ENCODE data around the gene STRIP2. TPM values are rescaled to one million over a fixed set of nuclear protein-coding genes. Genes with fewer than 3 reads are reported as not detected.
"Not testable (repeated sequence)": the region's sequence is repeated elsewhere in the genome, so short reads cannot be mapped to it uniquely, and the experiment has no call there.

STRIP2 gene
- total RNA-seq, 4 donors from 2014 or later, result 0.28 to 6.5 (median 0.50) TPM; not detected in 1

DNA sequence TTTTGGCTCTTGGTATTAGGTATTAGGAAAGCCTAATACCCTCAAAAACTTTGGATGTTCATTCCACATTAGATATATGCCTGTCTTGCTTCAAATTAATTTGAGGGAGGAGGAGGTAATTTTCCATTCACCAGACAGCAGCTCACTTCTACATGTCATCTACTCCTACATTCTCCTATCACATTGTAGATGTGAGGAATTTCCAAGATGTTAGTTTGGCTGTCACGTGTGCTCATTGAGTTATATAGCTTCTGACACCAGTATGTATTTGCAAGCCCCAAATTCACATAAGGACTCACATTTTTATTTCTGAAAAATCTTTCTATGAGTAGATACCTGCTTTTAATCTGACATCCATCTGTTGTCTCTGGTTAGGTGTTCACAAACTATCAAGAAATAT lies 45.6 kb downstream of the STRIP2 start:
- DNase-seq (ENCODE audit: low spot score), result no peak
- no peak for ATAC-seq (ENCODE audit: low FRiP score)
- TF ChIP-seq, protein P1, sequence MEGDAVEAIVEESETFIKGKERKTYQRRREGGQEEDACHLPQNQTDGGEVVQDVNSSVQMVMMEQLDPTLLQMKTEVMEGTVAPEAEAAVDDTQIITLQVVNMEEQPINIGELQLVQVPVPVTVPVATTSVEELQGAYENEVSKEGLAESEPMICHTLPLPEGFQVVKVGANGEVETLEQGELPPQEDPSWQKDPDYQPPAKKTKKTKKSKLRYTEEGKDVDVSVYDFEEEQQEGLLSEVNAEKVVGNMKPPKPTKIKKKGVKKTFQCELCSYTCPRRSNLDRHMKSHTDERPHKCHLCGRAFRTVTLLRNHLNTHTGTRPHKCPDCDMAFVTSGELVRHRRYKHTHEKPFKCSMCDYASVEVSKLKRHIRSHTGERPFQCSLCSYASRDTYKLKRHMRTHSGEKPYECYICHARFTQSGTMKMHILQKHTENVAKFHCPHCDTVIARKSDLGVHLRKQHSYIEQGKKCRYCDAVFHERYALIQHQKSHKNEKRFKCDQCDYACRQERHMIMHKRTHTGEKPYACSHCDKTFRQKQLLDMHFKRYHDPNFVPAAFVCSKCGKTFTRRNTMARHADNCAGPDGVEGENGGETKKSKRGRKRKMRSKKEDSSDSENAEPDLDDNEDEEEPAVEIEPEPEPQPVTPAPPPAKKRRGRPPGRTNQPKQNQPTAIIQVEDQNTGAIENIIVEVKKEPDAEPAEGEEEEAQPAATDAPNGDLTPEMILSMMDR (IDR thresholded peaks at IDR 0.05), result no peak

DNA sequence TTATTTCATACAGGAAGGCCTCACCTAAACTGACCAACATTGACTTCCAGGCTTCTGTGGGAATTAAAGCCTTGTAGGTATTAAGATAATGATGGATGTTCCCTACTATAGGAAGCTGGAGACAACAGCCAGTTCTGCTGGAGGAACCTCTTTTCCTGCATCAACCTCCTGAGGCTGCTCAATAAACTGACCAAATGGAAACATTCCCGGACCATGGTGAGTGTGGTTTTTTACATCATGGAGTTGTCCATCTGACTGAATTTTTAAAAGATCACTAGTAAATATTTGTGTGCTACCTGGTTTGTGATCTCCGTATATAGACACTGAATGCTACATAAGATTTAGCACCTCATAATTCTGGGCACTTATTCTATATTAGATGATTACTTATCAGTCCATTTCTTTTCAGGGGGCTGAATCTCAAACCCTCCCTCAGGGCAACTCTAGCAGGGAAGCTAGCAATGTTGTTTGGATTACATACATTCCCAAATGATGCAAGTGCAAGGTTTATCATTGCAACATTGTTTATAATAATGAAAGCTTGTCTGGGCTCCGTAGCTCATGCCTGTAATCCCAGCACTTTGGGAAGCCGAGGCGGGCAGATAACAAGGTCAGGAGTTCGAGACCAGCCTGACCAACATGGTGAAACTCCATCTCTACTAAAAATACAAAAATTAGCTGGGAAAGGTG lies 46.6 kb downstream of the STRIP2 start:
- TF ChIP-seq, protein P1 (IDR thresholded peaks at IDR 0.05), result no peak
- ATAC-seq (ENCODE audit: low FRiP score) (no peak), DNase-seq (ENCODE audit: low spot score) (no peak)

DNA sequence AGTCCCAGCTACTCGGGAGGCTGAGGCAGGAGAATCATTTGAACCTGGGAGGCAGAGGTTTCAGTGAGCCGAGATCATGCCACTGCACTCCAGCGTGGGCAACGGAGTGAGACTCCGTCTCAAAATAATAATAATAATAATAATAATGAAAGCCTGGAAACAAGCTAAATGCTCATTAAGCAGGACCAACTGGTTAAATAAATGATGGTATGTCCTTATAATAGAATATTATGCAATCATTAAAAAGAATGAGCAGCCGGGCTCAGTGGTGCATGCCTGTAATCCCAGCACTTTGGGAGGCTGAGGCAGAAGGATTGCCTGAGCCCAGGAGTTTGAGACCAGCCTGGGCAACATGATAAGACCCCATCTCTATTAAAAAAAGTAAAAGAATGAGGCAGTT lies 47.1 kb downstream of the STRIP2 start:
- DNase-seq (ENCODE audit: low spot score); ATAC-seq (ENCODE audit: low FRiP score): not testable (repeated sequence)

DNA sequence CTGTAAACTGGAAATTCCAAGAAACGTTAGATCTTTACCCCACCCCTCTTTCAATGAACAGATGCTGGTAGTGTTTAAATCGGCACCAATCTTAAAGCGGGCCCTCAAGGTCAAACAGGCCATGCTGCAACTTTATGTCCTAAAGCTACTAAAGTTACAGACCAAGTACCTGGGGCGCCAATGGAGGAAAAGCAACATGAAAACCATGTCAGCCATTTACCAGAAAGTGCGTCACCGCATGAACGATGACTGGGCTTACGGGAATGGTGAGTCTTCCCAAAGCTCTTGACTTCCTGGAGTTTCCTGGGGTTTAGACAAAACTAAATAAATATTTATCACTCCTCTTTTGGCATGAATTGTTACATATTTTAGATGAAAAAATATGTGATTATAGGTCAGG lies 48.5 kb downstream of the STRIP2 start:
- TF ChIP-seq, protein P1 (IDR thresholded peaks at IDR 0.05), result no peak
- ATAC-seq (ENCODE audit: low FRiP score) (no peak), DNase-seq (ENCODE audit: low spot score) (no peak)

DNA sequence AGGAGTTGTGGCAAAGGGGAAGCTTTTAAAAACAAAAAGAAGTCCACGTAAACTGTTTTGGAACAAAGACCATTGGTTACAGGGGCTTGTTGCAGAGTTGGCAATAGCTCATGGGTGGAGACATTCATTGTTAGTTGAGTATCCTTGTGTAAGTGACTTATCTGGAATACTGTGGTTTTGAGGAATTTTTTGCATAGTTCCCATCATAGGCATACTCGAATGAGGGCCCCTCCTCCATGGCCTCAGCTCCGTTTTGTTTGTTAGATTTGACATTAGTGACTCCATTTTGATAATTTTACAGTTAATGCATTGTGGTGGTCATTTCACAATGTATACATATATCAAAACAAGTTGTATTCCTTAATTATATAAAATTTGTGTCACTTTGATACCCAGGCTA lies 55.3 kb downstream of the STRIP2 start:
- TF ChIP-seq, protein P1 (IDR thresholded peaks at IDR 0.05), result no peak
- no peak for DNase-seq (ENCODE audit: low spot score)
- ATAC-seq (ENCODE audit: low FRiP score), result no peak

DNA sequence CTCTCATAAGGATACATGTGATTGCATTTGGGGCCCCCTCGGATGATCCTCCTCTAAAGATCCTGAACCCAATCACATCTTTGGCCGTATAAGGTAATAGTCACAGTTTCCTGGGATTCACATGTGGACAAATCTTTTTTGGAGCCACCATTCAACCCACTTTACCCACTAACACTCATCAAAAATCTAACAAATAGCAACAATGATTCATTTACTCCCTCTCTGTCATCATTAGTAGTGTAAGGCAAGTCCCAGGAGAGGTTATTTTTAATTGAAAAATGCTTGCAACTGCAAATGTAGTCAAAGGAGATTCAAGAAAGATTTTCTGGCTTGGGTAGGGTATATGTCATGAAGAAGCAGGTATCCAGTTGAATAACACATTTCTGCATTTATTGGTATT lies 58.2 kb downstream of the STRIP2 start:
- ATAC-seq (ENCODE audit: low FRiP score), result no peak
- no peak for DNase-seq (ENCODE audit: low spot score)

DNA sequence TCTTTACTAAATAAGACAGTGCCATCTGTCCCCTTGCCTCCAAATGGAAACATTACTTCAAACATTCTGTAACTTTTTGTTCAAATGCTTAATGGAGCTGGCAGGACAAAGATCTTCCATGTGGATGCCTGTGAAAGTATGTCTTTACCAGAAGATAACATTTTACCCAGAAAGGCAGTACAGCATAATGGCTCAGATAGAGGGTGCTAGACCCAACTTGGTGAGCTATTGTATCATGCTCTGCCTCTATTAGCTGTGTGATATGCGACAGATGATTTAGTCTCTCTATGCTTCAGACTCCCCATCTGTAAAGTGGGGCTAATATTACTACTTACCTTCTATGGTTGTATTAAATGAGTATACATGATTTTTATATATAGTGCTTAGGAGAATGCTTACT lies 59.3 kb downstream of the STRIP2 start:
- DNase-seq (ENCODE audit: low spot score), result no peak
- no peak for ATAC-seq (ENCODE audit: low FRiP score)
- TF ChIP-seq, protein P1 (IDR thresholded peaks at IDR 0.05), result no peak

More for the DNA sequence above, 58.2 kb downstream of the STRIP2 start:
- TF ChIP-seq, protein P1 (IDR thresholded peaks at IDR 0.05), result no peak

Data from omental fat pad (tissue), 4 donors.